Thoracic aorta (tissue), 2 donors: Measurements from ENCODE around the gene TREML2. TPM values are rescaled to one million over a fixed set of nuclear protein-coding genes. Genes with fewer than 3 reads are reported as not detected.
A peak's percentile ranks its signal among the peaks of the same experiment; 100 is the strongest.

Source experiments
- ATAC-seq: fragments of 150-250 bp; one replicate; pipeline ENCODE4 v1.8.0; 2017; ENCODE audit warnings: low read depth; ENCODE audit not compliant: insufficient number of reproducible peaks, low FRiP score
- DNase-seq: peaks from one replicate; pipeline ENCODE4 v3.0.0-alpha.2; 2020; ENCODE audit warnings: low spot score
- H3K27ac ChIP-seq, 2 donors: fragments of 200-600 bp; sonication (generic); 1 replicate in 1 of 2; 2 replicates in 1 of 2; pipeline ENCODE4 v1.5.1; 2016; ENCODE audit warnings: mild to moderate bottlenecking in 2 of 2, moderate library complexity in 2 of 2
- H3K27me3 ChIP-seq: fragments of 200-600 bp; sonication (generic); replicated peaks from 2 replicates; pipeline ENCODE4 v1.6.0; 2016; ENCODE audit warnings: mild to moderate bottlenecking; ENCODE audit not compliant: insufficient read depth
- H3K36me3 ChIP-seq: fragments of 200-600 bp; sonication (generic); one replicate; pipeline ENCODE4 v1.5.1; 2016
- H3K4me1 ChIP-seq, 2 donors: fragments of 200-600 bp; sonication (generic); 1 replicate in 1 of 2; 2 replicates in 1 of 2; pipeline versions ENCODE4 v1.5.1 to v1.6.0; 2016; ENCODE audit warnings: low read depth in 2 of 2, mild to moderate bottlenecking in 1 of 2; ENCODE audit not compliant: control insufficient read depth in 1 of 2
- H3K4me3 ChIP-seq: fragments of 200-600 bp; sonication (generic); 2 replicates; pipeline ENCODE4 v1.5.1; 2016; ENCODE audit warnings: mild to moderate bottlenecking
- H3K9me3 ChIP-seq: fragments of 200-600 bp; sonication (generic); 2 replicates; pipeline ENCODE4 v1.5.1; 2016
- total RNA-seq, 2 donors: library from RNA; depleted of rRNA; stranded (reverse); fragments of >200 nt; gene quantifications; one replicate each; pipeline versions ENCODE4 v1.1.0 to v1.2.3, GENCODE V29; 2016
- TF ChIP-seq, protein P1 (sequence below): fragments of 200-600 bp; sonication (generic); IDR thresholded peaks from one replicate; pipeline ENCODE4 v1.5.1; 2019; ENCODE audit warnings: antibody characterized with exemption

Gene TREML2
- total RNA-seq, 2 donors from 2014 or later = 0.49 TPM; not detected in 1

- no peaks in the 10 kb centered on the region for H3K4me1 ChIP-seq
- no peaks in the 10 kb centered on the region for H3K27me3 ChIP-seq
- H3K9me3 ChIP-seq = no peaks in the 10 kb centered on the region
- DNase-seq (no peak), ATAC-seq (no peak)
- no peak overlapping the region for H3K27ac ChIP-seq
- H3K4me3 ChIP-seq = no peak overlapping the region
- no peaks in the 10 kb centered on the region for H3K36me3 ChIP-seq
- TF ChIP-seq, protein P1, sequence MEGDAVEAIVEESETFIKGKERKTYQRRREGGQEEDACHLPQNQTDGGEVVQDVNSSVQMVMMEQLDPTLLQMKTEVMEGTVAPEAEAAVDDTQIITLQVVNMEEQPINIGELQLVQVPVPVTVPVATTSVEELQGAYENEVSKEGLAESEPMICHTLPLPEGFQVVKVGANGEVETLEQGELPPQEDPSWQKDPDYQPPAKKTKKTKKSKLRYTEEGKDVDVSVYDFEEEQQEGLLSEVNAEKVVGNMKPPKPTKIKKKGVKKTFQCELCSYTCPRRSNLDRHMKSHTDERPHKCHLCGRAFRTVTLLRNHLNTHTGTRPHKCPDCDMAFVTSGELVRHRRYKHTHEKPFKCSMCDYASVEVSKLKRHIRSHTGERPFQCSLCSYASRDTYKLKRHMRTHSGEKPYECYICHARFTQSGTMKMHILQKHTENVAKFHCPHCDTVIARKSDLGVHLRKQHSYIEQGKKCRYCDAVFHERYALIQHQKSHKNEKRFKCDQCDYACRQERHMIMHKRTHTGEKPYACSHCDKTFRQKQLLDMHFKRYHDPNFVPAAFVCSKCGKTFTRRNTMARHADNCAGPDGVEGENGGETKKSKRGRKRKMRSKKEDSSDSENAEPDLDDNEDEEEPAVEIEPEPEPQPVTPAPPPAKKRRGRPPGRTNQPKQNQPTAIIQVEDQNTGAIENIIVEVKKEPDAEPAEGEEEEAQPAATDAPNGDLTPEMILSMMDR = no peak
Observed at GRCh38 chr6:41208439-41209106, 7.6 kb upstream of the TREML2 start.

DNA sequence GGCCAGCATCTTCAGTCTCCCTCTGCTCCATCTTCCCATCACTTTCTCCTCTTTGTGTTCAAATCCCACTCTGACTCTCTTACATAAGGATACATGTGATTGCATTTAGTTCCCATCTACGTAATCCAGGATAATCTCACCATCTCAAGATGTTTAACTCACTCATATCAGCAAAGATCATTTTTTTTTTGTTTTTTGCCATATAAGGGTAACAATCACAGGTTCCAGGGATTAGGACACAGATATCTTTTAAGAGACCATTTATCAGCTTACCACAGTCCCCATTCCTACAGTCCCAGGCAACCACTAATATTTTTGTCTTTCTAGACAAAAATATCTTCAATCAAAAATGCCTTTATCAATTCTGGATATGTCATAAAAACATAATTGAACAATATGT, 3.2 kb upstream of the TREML2 start:
- ATAC-seq = no peak
- TF ChIP-seq, protein P1 = no peak

GRCh38 chr6:41201764-41202173, 820 bp upstream of the TREML2 start:
- H3K4me3 ChIP-seq = no peak overlapping the region
- no peaks in the 10 kb centered on the region for H3K36me3 ChIP-seq
- no peaks in the 10 kb centered on the region for H3K9me3 ChIP-seq
- H3K27ac ChIP-seq = no peak overlapping the region
- DNase-seq (no peak), ATAC-seq (no peak)
- H3K27me3 ChIP-seq = no peaks in the 10 kb centered on the region
- TF ChIP-seq, protein P1 = no peak
- H3K4me1 ChIP-seq = no peaks in the 10 kb centered on the region

More for the DNA sequence above, 3.2 kb upstream of the TREML2 start:
- Histone ChIP-seq H3K27ac (no peak overlapping the region), H3K4me3 (no peak overlapping the region), H3K9me3 (no peaks in the 10 kb centered on the region), H3K4me1 (no peaks in the 10 kb centered on the region), H3K27me3 (no peaks in the 10 kb centered on the region), H3K36me3 (no peaks in the 10 kb centered on the region)
- DNase-seq = no peak

GRCh38 chr6:41200296-41200900, 551 bp downstream of the TREML2 start:
- Histone ChIP-seq H3K27ac (peak overlapping the region in 1 of 2 donors; percentile 2), H3K36me3 (no peaks in the 10 kb centered on the region), H3K27me3 (no peaks in the 10 kb centered on the region), H3K9me3 (no peaks in the 10 kb centered on the region), H3K4me3 (no peak overlapping the region), H3K4me1 (no peaks in the 10 kb centered on the region)
- TF ChIP-seq, protein P1 = no peak
- DNase-seq = no peak
- no peak for ATAC-seq

DNA sequence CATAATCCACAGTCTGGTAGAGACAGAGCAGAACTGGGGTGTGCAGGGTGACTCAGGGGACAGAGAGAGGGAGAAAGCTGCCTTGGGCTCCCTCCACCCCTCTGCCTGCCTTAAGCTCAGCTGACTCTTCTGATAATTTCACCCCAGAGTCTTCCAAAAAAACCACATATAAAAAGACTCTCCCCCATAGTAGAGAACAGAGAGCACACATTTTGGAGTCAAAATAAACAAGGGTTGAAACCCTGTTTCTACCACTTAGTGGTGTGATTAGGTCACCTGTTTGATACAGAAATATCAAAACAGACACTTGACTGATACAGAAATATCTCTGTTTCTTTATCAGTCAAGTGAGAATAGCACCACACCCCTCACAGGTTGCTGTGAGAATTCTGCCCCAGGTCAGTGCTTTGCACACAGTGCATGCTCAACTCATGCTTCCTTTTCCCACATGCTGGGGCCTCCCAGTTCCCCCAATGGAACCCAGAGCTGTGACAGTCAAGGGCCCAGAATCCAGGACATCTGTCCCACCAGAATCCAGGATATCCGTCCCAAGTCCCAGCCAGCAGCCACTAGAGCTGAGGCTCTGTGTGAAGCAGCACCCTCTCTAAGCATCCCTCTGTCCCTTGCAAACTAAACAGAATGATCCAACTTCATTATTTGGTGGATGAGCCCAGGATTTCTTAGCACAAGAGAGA, 1.2 kb downstream of the TREML2 start:
- Histone ChIP-seq H3K9me3 (no peaks in the 10 kb centered on the region), H3K36me3 (no peaks in the 10 kb centered on the region), H3K27ac (no peak overlapping the region), H3K27me3 (no peaks in the 10 kb centered on the region), H3K4me3 (no peak overlapping the region), H3K4me1 (no peaks in the 10 kb centered on the region)
- DNase-seq (no peak), ATAC-seq (no peak)
- TF ChIP-seq, protein P1 = no peak
